HG03108 (cell line): ENCODE measurements around the gene NPLOC4.

Source experiments
- ATAC-seq: cut with Tn5 transposase; IDR thresholded peaks from one replicate; pipeline ENCODE4 v1.9.1; 2021; ENCODE audit warnings: moderate library complexity; ENCODE audit not compliant: unreplicated experiment

NPLOC4 gene

DNA sequence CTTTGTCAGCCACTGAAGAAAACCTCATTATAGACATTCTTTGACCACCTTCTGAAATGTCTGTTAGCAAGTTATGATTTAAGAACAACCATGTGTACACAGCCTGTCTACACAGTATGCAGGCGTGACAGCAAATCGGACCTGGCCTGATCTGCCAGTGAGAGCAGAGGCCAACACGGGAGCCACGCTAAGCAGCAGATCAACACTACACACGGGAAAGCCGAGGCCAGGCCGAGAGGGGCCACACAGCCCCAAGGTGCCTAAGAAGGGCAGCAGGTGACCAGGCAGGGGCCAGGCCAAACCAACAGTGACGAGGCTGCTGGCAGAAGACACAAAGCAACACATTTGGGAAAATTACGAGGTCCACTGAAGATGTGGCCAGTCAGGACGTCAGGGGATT, 68.5 kb downstream of the NPLOC4 start:
- ATAC-seq = no peak

DNA sequence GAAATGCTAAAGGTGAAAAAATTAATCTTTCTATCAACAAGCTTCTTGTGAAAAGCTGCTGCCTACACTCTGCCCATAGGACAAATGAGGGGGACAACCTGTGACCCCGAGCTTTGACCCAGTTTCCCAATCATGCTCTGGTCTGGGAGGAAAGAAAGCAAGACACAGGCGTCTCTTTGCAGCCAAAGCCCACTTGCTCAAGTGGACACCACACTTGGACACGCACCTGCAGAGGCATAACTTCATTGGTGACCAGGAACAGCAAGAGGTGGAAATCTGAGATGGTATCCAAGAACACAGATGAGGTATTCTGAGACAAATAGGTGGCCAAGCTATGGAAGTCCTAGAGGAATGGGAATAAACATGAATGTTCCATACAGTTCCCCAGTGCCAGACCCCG, 69.7 kb downstream of the NPLOC4 start:
- ATAC-seq = no peak

DNA sequence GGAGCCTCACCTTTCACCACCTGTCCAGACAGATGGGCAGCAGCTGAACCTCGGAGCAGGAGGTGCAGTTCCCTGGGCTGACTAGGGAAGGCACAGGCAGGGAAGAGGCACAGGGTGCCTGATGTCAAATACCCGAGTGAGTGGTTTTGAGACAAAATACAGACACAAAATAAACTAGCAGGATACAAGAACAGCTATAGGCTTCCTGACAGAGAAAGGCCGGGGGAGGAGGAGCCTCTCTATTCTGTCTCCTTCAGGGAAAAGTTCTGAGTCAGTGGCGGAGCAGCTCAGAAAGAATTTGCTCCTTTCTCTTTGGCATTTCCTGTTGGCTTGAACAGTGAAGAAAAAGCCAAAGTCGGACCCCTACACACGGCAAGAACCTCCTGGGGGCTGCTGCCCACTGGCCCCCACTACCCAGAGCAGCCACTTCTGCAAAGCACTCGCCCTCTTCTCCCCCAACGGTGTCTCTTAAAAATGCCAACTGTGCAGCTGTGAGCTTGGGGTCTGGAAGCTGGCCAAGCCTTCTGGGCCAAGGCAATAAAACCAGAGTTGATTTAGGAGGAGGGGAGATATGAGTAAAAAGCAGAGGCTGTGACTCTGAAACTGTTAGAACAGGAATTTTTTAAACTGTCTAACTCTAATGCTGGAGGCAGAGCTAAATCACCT, 70.3 kb downstream of the NPLOC4 start:
- ATAC-seq = no peak

DNA sequence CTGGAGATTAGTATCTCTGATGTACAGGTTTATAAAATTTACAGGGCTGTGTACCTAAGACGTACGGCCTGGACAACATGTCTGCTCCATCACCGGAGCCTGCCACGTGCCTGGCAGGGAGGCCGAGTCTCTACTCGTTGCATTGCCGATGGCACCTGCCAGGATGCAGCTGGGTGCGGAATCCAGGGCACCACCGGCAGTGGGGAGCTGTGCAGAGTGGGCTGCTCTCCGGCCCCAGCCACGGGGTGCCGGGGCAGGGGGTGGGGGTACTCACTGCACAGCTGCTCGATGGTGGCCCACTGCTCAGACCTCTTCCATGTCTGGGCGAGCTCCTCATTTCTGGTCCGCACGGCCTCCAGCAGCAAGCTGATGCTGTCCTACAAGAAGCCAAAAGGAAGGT, 71.7 kb downstream of the NPLOC4 start:
- ATAC-seq = no peak

DNA sequence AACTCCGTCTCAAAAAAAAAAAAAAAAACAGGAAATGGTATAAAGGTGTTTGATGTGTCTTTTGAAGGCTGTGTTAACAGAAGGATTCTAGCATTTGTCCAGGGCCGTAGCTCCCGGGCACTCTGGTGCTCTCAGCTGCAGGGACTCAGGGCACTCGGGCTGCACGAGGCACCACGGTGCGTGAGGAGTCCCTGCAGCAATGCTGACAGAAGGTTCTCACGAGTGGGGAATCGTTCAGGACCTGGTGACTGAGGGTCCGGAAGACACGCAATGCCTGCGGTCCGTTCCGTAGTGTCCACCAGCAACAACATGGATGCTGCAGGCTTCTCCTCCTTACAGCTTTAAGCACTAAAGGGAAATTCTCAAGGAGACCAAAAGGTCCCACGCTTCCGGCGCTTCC, 72.1 kb downstream of the NPLOC4 start:
- no peak for ATAC-seq

DNA sequence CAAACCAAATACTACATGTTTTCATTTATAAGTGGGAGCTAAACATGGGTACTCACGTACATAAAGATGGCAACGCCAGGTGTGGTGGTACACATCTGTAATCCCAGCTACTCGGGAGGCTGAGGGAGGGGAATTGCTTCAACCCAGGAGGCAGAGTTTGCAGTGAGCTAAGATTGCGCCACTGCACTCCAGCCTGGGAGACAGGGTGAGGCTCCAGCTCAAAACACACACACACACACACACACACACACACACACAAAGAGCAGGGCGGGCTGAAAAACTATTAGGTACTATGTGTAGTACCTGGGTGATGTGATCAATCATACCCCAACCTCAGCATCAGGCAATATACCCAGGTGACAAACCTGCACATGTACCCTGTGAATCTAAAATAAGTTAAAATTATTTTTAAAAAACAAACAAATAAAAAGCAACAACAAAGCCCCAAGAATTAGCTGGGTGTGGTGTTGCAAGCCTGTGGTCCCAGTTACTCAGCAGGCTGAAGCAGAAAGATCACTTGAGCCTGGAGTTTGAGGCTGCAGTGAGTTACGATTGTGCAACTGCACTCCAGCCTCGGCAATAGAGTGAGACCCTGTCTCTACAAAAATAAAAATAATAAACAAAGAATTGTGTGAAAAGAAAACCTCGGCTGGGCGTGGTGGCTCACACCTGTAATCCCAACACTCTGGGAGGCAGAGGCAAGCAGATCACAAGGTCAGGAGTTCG, 72.9 kb downstream of the NPLOC4 start:
- ATAC-seq = no peak

DNA sequence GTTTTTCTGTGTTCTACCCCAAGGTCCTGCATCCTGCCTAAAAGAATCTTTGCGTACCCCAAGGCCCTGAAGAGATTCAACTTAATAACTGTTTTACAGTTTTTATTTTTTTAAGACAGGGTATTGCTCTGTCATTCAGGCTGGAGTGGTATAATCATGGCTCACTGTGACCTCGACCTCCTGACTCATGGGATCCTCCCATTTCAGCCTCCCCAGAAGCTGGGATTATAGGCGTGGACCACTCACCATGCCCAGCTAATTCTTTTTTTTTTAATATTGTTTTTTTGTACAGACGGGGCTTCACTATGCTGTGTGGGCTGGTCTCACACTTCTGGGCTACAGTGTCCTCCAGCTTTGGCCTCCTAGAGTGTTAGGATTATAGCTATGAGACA, 75.4 kb downstream of the NPLOC4 start:
- ATAC-seq = no peak

DNA sequence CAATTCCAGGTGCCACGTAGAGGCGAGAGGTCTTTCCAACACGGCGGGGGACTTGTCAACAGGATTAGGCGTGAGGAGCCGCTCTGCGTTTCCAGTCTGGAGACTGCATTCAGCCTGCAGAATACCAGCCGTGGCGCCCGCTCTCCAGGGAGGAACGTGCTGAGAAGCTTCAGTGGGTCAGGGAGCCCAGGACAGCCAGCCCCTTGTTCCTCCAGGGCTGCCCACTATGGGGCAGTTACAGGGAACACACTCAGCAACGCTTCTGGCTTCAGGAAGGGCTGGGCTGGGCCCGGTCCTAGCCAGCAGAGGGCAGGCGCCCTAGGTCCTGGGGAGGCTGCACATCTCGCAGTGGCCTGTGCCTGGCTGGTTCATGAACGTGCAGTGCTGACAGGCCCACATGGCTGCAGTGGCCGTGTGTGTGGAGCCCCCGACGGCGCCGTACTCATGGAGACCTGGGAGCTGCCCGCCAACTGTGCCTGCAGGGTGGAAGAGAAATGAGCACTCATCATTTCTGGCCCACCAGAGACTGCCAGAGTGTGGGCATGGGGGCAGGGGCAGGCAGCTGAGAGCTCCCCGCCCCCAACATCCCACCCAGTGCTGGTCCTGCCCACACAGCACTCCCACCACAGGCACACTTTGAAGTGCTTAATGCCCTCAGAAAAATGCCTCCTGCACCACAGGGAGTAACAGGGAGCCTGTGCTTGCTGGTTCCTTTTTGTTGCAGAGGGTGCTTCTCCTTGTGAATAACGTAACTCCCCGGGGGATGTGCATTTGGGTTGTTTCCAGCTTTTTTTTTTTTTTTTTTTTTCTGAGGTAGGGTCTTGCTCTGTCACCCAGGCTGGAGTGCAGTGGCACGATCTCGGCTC, 77.7 kb downstream of the NPLOC4 start:
- ATAC-seq = no peak

DNA sequence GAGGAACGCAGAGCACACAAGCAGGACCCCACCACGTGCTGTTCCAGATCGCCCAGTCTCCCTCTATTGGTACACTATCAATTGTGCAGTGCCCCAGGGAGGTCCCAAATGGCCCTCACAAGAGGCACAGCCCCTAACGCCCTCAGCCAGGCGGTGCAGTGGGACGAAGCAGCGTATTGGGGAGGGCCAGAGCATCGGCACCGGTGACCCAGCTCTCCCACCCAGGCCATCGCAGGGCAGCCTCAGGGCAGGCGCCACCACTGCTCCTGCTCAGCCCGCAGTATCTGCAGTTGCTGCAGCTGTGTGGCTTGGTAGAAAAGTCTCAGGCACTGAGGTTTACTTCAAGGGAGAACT, 78.8 kb downstream of the NPLOC4 start:
- ATAC-seq = no peak

DNA sequence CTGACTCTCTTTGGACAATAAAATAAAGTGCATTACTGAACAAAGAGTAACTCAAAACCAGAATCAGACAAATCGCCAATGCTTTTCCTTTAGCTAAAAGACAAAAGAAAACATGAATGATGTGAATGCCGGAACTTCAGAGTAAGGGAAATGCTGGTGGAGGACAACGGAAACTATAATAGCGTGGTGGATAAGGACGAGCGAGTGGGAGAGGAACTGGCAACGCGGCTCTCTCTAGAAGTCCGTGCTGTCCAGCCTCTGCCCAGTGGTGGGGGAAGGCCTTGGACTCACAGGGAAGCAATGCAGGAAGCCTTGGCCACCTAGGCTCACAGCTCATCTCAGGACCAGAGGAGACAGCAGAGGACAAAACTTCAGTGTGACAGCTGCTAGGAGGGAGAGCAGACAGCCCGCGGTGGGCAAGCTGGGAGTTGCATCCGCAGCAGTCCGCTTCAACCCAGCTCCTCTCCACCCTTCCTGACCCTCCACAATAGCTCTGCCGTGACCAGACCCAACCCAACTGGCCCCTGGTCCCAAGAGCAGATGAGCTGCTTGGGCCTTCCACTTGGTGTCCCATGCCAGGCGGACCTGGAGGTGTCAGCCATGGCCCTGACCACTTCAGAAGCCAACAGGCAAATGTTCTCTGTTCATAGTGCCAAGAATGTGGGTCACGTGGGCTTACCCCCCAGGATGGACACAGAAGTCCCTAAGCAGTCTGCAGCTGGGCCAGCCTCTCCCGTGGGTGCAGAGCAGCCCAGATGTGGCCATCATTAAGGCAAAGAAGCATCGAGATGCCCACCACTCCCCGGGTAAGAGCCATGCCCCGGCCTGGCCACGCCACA, 79.4 kb downstream of the NPLOC4 start:
- ATAC-seq = no peak

DNA sequence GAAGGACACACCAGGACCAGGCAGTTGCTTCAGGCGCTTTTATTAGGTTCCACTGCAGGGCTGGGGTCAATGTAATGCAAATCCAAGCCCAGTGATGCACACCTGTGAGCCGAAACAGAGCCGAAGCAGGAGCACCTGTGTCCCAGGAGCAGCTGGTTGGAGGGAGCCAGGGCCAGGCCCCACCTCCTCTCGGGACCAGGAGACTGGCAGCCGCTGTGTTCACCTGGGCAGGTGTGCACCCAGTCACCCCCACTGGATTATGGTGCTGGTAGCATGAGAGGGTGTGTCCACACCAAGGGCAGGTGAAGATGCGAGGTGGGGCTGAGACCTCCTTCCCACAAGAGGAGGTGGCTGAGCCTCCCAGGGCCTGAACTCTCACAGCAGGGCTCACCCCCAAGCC, 80.0 kb downstream of the NPLOC4 start:
- no peak for ATAC-seq

DNA sequence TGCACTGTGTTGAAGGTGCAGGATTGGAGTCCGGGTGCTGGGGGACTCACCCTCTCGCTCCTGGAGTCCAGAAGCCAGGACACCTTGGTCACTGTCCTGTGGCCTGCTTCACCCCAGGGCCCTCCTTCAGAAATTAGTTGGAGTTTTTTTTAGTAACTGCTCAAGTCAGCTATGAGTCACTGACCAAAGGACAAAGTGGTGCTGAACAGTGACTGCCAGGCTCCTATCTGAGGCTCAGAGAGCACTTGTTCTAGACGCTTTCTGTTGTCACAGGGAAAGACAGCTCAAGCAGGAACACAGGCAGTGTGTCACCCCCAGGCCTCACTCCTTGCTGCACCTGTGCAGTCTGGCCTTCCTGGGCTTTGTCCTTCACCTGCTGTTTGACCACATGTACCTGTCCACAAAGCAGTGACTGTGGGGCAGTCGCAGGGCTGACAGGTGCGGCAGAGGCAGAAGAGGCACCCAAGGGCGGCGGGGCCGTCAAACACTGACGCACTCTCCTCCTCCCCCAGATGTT, 80.7 kb downstream of the NPLOC4 start:
- ATAC-seq = no peak

DNA sequence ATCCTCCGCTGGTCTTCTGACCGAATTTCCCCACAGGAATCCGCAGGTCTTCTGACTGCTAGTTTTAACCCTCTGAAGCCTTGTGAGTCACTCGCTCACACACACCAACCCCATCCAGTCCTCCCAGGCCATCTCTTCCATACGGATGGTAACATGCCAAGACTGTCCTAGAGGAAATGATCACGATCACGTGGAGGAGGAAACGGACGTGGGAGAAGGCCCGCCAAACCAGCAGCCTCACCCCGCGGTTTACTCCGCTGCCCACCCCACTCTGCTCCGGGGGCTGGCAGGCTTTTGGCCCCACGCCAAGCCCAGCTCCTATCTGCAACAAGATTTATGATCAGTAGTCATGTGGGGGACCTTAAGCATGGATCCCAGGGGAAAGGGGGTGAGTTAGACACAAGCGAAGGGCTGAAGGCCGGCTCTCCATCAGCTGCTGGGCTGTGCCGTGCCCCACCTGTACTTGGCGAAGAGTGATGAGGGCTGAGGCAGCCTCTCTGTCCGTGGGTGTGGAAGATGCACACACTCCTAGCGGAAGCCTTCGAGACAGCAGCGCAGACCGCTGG, 83.2 kb downstream of the NPLOC4 start:
- ATAC-seq = no peak

DNA sequence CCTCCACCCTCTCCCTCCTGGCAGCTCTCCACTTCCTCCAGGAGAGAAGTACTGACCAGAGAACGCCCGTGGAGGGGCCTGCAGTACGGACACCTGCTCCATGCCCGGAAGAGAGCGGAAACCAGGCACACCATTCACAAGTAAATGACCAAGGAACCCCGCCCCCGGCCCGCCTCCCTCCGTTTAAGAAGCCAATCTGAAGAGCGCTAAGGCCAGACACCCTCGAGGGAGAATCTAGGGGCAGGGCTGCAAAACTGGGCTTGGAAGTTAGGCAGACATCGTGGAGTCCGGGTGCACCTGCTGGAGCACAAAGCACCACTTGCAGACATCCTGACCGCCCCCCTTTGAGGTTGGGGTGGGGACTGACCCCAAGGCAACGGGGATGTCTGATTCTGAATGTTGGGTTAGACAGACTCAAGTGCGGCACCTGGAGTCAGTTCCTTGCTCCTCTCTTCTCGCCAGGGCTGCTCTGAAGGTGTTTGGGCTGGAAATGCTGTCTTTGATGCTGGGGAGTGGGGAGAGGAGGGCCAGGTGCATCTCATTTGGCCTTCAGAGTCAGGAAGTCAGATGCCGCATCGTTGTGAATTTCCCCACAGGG, 83.8 kb downstream of the NPLOC4 start:
- ATAC-seq = peak; percentile 32

DNA sequence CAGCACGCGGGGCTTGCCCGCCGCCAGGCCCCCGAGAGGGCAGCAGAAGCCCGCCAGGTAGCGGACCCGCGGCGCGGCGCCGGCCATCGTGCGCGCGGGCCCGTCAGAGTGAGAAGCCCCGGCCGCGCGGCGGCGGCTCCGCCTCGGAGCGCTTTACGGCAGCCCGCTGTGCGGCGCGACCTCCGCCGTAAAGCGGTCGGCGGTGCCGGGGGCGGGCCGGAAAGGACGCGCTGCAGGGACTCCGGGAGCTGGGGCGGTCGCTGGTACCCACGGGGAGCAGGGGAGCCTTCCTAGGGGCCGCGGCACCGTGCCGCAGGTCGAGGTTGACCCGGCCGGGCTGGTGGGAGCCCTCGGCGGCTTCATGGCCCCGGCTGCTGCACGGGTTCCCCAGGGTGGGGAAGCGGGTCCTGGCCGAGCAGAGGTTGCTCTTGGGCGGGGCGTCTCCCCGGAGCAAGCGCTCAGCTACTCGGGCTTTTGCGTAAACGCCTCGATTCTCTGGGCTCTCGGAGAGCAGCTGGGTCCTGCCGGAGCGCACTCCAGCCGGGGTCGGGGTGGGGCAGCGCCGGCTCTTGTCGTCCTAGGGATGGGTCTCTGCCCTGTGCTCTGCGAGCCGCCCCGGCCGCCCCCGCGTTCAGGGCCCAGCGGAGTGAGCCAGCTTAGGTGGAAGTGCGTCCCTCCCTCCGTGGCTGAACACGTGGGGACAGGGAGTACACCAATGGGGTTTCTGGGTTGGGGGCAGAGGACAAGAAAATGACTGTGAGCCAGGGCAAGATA, 84.5 kb downstream of the NPLOC4 start, which contains the start of gene FAAP100:
TSS of gene FAAP100 (minus strand) at position 110 of the 774 bp plus-strand sequence. CDS start at position 87, 23 bp downstream.
- peak; percentile 32 for ATAC-seq

DNA sequence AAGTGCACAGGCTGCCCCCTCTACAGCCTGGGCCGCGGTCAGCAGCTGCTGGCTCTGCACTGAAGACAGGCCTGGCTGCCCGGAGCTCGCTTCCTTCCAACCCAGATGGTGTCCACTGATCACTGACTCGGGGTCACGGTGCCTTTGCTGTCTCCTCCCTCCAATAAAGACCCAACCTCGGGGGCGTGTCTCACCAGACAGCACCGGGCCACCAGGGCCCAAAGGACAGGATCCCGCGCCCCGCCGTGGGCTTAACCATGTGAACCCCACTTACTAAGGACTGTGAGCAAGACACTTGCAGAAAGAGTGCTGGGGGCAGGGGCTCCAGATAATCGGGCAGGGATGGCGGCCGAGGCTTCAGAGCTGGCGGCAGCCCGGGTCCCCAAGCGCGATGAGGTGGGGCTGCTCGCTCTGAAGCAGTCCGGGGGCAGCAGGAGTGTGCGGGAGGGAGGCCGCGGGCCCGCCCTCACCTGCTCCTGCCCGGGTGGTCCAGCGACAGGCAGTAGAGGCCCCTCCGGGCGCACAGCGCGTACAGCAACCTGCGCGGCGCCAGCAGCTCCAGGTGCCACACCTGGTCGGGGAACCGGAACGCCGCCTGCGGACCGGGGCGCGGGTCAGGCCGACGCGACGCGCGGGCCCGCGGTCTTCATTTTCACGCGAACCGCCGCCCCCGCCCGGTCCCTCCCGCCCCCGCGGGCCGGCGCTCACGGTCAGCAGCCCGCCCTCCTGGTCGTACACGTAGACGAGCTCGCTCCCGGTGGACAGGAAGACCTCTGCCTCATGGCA, 85.3 kb downstream of the NPLOC4 start:
- ATAC-seq = no peak

DNA sequence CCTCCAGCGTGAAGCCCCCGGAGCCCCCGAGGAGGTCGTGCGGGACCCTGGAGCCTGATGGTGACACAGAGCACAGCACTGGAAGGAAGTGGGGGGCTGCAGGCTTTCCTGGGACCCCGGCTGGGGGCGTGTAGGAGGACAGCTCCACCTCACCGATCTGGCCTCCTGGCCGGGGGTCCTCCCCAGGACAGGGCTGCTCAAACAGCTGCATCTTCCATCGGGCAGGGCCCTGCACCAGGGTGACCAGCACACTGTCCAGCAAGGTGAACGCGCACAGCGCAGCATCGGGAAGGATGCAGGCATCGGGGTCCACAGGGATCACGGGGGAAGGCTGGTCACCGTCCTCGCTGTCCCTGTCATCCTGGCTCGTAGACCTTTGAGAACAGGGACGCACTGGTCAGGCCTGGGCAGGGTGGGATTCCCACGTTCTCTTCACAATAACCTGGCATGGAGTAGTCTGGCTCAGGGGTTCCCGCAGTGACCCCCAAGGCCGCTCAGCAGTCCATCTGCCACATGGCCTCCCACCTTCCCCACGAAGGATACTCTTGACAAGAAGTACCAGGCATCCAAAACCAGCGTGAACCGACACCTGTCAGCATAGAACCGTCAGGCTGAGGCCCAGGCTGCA, 86.0 kb downstream of the NPLOC4 start:
- ATAC-seq = no peak

DNA sequence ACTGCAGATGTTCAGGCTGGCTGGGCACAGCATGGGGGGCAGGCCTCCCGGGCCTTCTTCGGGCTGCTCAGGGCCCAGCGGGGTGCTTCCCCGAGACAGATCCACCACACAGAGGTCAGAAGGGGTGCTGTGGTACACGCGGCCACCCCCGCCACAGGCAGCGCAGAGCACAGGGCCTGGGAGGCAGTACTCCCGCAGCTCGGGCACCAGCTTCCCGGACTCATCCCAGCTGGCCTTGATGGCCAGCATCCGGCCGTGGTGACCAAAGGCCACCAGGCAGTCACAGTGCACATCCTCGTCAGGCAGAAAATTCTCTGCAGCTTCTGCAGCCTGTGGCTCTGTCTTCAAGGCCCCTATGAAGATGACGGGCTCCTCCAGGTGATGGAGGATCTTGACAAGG, 86.6 kb downstream of the NPLOC4 start:
- no peak for ATAC-seq
